CD4-positive, alpha-beta T cell treated with Interleukin-2 at 100 ng/mL for 4 hours (primary cell): ENCODE data around the gene FMOD.

ENCODE experiments used
- DNase-seq: peaks from one replicate; pipeline ENCODE4 v3.0.0-alpha.2; 2020; ENCODE audit warnings: low spot score

Gene FMOD

DNA sequence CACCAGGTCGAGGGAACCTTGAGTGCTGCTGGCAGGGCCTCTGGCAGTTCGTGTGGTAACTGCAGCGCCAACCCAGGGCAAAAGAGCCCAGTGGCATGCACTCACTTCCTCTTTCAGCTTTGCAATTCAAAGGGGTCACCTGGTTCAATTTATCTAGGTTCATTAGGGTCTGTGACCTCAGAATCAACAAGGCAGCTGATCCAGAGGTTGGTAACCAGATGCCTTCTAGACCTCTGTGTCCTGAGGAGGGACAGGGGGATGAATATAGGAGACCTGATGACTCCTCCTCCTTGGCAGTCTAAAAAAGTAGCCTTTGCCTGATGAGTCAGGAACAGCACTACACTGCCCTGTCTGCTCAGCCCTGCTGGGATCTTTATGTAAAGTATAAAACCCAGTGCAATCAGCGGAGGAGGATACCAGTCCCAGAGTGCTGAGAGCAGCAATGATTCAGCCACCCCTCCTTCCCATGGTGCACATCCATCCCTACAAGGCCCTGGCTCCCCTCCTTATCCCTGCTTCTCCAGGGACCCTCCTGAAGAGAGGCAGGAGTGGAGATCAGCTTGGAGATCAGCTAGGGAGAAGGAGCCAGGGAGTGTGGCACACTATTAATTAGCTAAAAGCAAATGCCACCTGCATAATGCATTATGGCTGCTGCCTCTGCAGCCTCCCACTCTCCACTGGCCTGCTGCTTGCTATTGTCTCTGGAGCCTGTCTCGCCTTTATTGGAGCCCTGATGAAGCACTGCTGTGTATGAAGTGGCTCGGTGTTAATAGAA is 11.2 kb upstream of the FMOD start:
- DNase-seq: no peak

DNA sequence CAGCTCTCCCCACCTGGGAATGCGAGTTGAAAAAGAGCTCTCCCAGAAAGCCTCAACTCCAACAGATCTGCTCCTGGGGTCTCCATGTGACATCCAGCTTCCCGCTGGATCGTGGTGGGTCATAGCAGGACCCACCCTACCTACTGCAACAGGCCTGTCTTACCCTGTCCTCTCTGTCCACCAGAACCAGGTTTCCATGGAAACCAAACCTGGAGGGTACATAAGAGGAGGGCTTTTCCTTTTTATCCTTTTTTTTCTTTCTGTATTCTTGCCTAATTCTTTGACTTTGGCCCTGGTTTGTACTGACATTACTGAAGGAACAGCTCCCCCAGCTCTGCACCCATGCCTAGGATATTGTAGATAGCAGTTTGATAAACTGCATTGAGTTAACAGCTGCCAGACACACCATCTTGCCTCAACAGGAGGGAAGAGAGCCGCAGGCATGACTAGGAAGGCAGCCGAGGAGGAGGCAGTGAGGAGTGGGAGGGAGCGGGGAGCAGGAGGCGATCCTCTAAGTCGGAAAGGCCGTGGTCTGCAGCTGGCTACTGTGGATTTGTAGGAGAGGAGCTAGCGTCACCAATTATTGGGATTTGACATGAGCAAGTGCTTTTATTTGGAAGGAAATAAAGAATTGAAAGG is 9.7 kb upstream of the FMOD start:
- no peak for DNase-seq

DNA sequence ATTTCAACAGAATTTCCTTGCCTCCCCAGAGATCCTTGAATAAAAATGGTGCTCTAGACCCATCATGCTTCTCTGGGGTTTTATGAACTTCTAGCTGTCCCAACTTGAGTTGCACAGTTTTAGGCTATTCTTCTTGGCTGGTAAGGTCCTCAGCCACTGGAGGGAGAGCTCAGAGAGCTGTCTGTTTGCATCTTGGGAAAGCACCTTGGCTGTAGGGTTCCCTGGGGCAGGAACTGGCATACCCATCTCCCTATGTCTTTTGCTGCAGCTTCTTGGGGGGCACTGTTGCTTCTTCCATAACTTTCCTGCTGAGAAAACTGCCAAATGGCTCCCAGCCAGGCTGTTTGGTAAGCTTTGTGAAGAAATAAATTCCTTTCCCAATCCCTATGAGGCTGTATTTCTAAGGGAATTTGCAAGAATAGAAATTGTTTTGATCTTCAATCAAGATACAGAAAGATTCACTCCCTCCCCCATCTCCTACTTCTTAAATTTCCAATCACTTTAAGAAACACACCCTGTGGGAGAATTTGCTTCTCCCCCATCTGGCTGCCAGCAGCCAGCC is 8.2 kb upstream of the FMOD start:
- no peak for DNase-seq

DNA sequence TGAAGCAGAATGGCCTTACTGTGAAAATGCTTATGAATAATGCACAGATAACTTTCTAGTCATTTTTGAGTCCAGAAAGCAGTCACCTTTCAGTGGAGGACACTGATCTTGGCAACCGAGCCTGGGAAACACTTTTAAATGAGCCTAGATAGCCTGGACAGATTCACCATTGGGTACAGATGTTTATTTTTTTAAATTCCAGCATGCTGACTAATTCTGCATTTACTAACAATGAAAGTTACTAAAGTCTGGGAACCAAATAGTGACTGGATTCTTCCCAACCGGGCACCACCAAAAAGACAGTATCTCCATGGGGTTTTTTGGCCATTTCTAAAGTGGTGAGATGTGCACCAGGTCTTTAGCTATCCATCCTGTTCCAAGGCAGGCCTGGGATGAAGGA is 3.3 kb upstream of the FMOD start:
- no peak for DNase-seq

DNA sequence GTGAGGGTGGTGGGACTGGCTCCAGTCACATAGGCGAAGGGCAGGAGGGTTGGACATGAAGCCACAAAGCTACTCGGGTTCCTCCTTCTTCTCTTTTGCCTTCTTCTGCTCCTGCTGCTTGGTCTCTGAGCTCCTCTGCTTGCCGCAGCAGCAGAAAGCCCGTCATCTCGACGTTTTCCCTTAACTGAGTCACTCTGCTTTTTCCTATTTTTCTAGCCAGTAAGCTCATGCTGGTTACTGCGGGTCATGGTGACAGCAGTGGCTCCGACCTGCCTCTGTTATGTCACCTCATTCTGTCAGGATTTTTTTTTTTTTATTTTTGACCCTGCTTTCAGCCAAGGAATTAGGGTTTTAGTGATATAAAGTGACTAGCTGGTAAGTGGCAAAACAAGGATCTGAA is 2.6 kb upstream of the FMOD start:
- no peak for DNase-seq

DNA sequence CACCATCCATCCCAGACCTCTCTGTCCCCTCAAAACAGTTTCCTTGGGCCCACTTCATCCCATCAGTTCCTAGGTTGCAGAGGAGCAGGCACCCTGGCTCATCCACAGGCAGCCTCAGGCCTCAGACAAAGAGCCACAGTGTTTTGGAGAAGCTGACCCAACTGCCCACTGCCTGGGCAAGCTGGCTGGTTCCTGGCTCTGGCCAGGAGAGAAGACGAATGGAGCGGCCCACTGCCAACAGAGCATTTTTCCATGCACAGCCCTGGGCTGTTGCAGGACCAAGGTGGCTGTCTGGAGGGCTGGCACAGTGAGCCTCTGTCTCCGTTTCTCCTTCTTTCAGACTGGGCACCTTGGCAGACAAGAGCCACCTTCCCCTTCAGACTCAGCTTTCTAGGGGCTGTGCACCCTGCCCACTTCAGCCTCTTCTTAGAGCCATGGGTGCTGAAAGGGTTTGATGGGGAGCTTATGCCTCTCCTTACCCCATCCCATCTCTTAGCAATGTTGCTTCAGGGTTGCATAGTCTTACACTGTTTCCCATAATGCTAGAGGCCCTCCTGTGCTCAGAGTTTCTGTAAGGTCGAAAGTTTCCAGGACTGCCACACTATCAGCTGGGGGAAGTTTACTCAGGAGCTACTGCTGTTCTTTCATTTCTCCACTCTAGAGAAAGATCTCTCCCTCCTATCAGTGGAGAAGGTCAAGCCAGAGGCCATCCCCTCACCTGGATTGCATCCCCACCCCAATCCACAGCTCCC is 973 bp downstream of the FMOD start:
- no peak for DNase-seq

DNA sequence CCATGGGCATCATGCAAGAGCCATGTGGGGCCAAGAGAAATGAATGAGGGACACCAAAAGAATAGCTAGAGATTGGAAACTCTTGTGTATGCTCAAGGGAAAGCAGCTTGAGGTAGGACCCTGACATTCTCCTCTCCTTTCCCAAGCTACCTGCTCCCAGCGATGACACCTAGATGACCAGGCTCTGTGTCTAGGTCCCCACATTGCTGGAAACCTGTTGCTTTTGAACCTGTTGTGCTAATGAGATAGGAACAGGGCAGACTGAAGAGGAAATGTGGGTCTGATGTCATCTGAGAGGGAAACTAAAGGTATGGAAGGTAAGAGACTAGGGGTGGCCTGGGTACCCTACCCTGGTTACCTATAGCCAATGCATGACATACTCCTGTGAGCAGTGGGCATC is 1.8 kb downstream of the FMOD start:
- DNase-seq: no peak

DNA sequence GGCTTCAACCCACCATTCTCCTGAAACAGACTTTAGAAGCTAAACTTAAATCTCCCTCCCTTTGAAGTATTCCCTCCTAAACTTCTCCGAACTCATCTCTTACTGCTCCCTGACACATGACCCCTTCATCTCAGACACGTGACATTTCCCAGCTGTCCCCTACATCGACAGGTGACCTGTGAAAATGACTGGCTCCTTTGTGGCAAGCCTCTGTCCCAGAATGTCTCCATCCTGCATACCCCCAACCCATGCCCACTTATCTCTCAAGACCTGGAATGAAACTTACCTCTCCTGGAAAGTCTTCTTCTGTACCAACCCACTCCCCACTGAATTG is 4.2 kb downstream of the FMOD start:
- DNase-seq: no peak

DNA sequence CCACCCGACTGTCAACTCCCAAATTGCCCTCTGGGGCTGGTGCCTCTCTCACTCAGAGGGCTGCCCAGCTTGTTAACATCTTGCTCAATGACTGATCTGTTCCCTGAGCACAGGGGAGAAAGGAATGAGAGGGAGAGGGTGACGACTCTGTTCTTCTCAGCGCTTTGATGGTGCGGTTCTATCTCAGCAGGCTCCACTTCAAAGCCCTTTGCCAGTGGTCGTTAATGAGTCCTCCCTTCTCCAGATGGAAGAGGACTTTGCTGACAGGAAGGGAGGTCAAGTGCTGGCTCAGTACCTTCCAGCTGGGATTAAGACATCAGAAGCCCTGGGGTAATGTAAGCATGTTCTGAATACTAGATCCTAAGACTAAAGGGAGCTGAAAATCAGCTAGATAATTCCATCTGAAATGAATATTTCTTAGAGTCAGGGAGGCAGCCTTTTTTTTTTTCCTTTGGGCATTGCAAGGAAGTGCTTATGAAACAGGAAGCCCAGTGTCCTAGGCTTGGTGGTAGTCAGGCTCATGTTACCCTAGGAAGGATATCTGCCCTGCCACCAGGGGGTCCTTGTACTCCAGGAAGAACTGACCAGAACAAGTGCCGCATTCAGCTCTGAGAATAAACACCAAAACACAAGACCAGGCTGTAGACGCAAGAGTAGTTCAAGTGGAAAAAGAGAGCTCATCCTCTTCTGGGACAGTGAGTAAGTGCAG is 4.7 kb downstream of the FMOD start:
- no peak for DNase-seq

DNA sequence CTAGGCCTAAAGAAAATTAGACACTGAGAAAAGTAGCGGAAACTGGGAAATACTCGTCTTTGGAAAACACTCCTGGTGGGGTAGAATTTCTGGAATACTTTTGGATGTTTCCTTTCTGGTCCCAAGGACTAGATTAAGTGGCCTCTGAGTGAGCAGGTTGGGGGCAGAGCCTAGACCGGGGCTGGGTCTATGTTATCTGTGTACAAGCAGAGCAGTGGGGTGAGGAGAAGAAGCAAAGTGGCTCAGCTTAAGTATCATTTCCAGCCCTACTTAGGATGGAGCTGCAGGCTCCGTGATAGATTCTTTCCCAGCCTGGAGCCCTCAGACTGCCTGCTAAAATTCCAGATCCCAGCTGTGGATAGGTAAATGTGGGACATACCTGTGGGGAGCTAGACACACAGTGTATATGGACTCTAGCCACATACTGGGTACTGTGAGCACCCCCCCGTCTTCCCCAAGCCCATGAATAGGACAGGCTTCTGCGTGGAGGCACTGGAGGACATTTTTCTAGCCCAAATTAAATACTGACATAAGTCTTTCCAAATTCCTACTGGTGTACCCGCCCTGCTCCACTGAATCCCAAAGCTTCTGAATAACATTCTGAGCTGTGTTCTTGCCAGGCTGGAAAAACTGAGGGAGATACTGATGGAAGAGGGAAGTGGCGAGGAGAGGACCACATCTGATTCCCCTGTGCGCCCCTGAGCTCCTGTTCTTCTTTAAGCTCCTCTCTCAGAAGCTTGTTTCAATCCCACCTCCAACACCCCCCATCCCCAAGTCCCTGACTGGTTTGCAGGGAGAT is 6.8 kb downstream of the FMOD start:
- DNase-seq: no peak

DNA sequence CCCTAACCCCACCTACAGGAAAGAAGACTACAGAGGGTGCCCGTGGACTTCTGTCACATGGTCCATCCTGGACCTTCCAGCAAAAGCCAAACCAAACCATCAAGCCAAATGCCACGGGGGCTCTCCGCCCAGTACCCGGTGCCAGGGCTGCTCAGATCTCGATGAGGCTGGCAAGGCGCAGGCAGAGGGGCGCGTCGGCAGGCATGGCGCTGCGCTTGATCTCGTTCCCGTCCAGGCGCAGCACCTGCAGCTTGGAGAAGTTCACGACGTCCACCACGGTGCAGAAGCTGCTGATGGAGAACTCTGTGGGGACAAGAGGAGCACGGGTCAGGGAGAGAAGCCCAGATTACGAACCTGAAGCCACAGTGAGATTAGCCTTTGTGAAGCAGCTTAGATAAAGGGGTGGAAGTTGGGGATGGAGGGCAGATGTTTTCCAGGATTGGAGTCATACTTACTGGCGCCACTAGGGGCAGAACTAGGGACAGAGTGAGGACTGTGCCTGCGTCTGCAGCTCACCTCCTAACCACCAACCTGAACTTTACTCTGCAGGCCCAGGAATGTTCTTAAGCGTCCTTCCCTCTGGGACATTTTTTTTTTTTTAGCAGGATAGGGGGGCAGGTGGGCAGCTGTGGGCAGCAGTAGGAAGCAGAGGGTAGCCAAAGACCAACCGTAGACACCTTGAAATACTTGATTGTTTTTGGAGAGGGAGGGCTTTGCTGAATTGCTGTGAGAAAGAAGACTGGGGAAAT is 8.6 kb downstream of the FMOD start:
- DNase-seq: peak; percentile 55

DNA sequence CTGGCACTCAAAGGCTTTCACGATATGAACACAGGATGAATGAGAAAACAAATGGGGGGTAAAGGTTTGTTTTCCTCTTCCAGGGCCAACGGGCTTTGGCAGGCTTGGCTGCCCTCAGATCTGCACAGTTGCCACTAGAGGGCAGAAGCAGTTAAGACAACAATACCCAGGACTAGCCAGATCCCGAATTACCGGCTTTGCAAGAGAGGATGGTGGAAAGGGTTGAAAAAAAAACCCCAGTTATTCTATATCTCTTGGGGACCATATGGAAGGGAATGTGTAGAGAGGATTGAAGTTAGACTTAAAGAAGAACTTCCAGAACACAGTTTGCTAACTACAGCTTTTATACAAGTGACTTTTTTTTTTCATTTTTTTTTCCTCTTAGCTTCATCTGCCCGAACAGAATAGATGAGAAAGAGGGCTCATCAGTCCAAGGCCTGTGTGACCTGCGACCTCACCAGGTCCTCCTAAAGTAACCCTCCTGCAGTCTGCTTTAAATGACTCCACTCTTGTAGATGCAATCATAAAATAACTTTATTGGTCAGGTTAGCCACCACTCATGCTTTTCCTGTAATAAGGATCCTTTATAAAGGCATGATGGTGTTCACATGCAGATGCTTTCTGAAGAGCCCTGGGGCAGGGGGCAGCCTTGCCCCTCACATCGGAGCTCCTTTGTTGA is 10.7 kb downstream of the FMOD start:
- peak; percentile 74 for DNase-seq

DNA sequence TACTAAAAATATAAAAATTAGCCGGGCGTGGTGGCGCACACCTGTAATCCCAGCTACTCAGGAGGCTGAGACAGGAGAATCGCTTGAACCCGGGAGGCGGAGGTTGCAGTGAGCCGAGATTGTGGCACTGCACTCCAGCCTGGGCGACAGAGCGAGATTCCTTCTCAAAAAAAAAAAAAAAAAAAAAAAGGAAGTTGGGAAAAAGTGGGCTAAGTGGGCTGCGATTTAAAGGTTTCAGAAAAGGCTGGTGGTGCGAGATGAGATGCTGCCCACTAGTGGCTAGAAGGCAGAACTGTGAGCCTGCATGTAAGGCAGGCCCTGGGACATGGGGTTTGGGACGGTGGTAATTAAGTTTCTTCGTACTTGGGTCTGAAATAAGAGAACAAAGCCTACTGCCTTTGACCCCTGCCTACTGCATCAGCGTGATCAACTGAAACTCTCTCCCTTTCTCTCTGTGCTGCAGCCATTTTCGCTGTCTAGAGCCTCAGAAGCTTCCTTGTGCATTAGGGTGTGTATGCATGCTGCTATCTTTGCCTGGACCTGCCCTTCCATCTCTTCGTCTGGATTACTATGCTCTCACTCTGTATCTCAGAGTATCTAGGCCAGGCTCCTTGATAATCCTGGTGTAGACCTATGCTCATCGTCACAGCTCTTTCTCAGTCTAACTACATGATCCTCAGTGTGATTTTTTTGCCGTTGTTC is 12.4 kb downstream of the FMOD start:
- DNase-seq: peak; percentile 75

DNA sequence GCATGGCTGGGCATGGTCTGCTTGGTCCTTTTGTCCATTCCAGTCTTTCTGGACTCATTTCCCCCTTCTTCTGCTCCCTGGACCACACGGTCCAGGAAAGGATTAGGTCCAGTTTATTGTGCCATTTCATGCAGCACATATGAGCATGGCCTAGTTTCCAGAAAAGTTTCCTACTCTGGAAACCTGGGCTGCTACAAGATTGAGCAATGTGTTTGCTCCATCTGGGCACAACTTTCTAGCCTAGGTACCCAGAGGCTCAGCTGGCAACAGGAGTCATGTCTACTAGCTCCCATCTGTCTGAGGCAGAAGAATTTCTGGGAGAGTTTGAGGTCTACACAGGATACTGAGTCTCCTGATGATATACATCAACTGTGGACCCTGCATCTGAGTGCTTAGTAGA is 14.8 kb downstream of the FMOD start:
- DNase-seq: no peak

DNA sequence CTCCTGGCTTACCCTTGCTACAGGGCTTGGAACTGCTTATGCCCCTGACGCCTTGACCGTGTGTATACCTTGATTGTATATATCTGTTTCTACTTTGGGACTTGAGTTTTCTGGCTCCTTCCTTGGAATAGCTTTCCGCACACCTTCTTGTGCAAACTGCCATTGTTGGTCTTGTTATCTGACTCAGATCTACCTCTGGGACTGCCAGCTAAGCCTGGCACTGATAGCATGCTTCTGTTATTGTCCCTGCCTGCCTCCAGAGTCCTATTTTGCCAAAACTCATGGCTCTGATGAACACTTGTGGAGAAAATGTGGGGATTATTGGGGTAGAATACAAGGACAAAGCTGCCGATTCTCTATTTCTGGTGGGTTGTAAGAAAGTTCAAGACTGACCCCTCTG is 15.4 kb downstream of the FMOD start:
- DNase-seq: no peak

DNA sequence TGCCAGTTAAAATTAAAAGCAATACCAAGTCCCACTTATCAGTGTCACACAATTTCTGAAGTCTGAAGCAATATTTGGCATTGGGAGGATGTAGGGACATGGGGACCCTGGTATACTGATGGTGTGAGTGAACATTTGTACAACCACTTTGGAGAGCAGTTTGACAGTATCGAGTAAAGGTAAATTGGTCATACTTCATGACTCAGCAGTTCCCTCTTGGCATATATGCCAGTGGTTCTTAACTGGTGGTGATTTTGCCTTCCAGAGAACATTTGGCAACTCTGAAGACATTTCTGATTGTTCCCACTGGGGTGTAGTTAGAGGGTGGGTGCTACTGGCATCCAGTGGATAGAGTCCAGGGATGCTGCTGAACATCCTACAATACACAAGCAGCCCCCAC is 19.7 kb downstream of the FMOD start:
- DNase-seq: no peak

DNA sequence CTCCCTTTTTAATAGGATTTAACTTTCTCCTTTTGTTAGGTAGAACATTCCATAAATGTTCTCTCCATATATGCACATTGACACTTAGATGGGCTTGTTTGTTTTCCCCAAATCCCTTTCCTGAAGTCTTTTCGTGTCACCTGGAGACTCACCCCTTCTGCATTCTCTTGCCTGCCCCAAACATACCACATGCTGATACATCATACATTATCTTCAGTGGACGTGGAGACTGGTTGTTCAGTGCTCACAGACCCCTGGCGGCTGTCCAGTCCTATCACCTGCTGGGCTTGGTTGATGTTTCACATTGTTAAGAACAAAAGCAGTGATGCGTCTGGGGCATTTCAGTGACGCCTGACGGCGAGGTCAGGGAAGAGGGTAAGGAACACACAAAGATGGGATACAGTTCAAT is 22.2 kb downstream of the FMOD start:
- no peak for DNase-seq

DNA sequence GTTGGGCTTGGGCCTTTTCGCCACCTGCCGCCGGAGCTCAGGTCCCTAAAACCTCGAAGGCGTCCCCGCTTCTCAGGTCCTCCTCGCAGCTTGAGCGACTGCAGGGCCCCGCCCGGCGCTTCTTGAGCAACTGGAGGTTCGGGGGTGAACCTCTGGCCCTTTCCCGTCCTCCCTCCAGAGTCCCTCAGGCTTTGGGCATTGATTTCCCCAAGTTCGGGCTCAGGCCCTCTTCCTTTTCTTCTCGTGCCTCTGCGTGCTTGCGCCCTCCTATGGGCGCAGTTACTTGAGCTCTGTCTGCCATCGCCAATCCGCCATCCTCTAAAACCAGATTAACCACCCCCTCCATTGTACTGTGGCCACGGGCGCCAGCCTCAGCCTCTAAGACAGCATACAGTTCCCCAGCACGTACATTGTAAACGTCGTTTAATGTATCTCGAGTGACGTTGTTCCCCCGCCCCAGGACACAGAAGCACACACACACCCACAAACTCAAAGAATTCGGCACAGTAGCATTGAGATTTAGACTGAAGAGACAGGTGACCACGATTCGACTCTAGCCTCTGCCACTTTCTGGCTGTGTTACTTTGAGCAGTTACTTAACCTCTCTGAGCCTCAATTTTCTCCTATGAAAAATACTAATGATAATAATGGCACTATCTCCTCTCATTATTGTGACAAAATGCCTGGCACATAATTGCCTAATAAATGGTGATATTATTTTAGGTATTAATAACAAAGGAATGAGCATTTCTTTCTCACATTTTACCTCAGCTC is 23.1 kb downstream of the FMOD start:
- DNase-seq: peak; percentile 78
